Measurements from ENCODE around the gene KCNS1.

GRCh38 chr20:45066372-45066771 lies 34.6 kb downstream of the KCNS1 start:
- TF ChIP-seq CTCF (IDR thresholded peaks at IDR 0.05 in 2 of 3, conservative IDR thresholded peaks at IDR 0.05 in 1 of 3; ENCODE audit: borderline replicate concordance in 1 of 3, insufficient read depth in 1 of 3, low read depth in 2 of 3, low read length in 2 of 3) (no peak), ZBTB33 (IDR thresholded peaks at IDR 0.05; ENCODE audit: extremely low read depth, insufficient replicate concordance, low read length) (no peak), EZH2 (IDR thresholded peaks at IDR 0.05) (no peak), POLR2A (IDR thresholded peaks at IDR 0.05; ENCODE audit: borderline replicate concordance, extremely low read depth, insufficient read depth, insufficient read length) (no peak), REST (IDR thresholded peaks at IDR 0.05; ENCODE audit: low read depth) (no peak)

Measured in HCT116 (cell line).